Heart left ventricle (tissue), 16 donors: ENCODE results near the gene NDUFAF7. TPM values are rescaled to one million over a fixed set of nuclear protein-coding genes. Genes with fewer than 3 reads are reported as not detected.

Experiments used
- ATAC-seq, 4 donors: fragments of 200-7000 bp; cut with Tn5 transposase; one replicate each; pipeline ENCODE4 v1.9.1; 2020 to 2022; ENCODE audit warnings: moderate library complexity in 4 of 4, mild to moderate bottlenecking in 3 of 4, moderate number of reproducible peaks in 1 of 4
- DNase-seq, 5 donors: peaks; one replicate each; pipeline ENCODE4 v3.0.0-alpha.2; 2020
- H3K27ac ChIP-seq, 12 donors: fragments of 200-600 bp; sonication (generic) in 4 of 12; one replicate each; pipeline versions ENCODE4 v1.5.0 to v1.8.0; 2016 to 2022; ENCODE audit warnings: mild to moderate bottlenecking in 2 of 12
- H3K27me3 ChIP-seq, 9 donors: fragments of 200-600 bp; sonication (generic) in 2 of 9; one replicate each; pipeline versions ENCODE4 v1.5.1 to v1.8.0; 2016 to 2022; ENCODE audit warnings: mild to moderate bottlenecking in 3 of 9
- H3K36me3 ChIP-seq, 9 donors: fragments of 200-600 bp; sonication (generic) in 2 of 9; one replicate each; pipeline versions ENCODE4 v1.5.0 to v1.8.0; 2018 to 2022; ENCODE audit warnings: mild to moderate bottlenecking in 2 of 9
- H3K4me1 ChIP-seq, 12 donors: fragments of 200-600 bp; sonication (generic) in 4 of 12; one replicate each; pipeline versions ENCODE4 v1.5.0 to v1.8.0; 2016 to 2022; ENCODE audit warnings: mild to moderate bottlenecking in 3 of 12
- H3K4me3 ChIP-seq, 12 donors: fragments of 200-600 bp; sonication (generic) in 4 of 12; one replicate each; pipeline versions ENCODE4 v1.5.0 to v1.8.0; 2017 to 2022; ENCODE audit warnings: mild to moderate bottlenecking in 9 of 12, moderate library complexity in 4 of 12
- H3K9me3 ChIP-seq, 12 donors: fragments of 200-600 bp; sonication (generic) in 4 of 12; one replicate each; pipeline versions ENCODE4 v1.5.0 to v1.8.0; 2016 to 2022; ENCODE audit warnings: mild to moderate bottlenecking in 1 of 12
- CTCF ChIP-seq, 12 donors: fragments of 200-600 bp; sonication (generic) in 4 of 12; IDR thresholded peaks; one replicate each; pipeline versions ENCODE4 v1.5.0 to v1.8.0; 2018 to 2022; ENCODE audit warnings: antibody characterized with exemption in 12 of 12, mild to moderate bottlenecking in 5 of 12
- POLR2A ChIP-seq, 2 donors: fragments of 450-650 bp; IDR thresholded peaks; one replicate each; pipeline ENCODE4 v1.6.1; 2017; ENCODE audit warnings: antibody characterized with exemption in 2 of 2, mild to moderate bottlenecking in 2 of 2, moderate library complexity in 2 of 2
- WGBS, 4 donors: extraction: QIAGEN DNeasy Blood & Tissue Kit in 2 of 4; methylation state at CpG; one replicate each; pipeline versions ENCODE4 v1.1.5 to v1.1.7; 2013 to 2018; 5-methylcytosine and 5-hydroxymethylcytosine counted together
- intact Hi-C, 10 donors: fragments of 100-400 bp; cut with DNase I; formaldehyde crosslinking; loops; one replicate each; pipeline versions ENCODE4 v1.11.1 to v1.14.2; 2022
- polyA plus RNA-seq, 2 donors: library from polyadenylated mRNA; stranded (reverse); fragments of 200-250 nt; gene quantifications; one replicate each; pipeline ENCODE4 v1.2.3, GENCODE V29; 2013
- total RNA-seq, 9 donors: library from RNA; depleted of rRNA in 2 of 9; stranded (reverse); fragments of >200 nt in 2 of 9; fragmentation: NEBNext Ultra II Directional in 3 of 9; extraction: Animal tissue kit (Norgen Biotek cat#: 25700) in 3 of 9; gene quantifications; one replicate each; pipeline versions ENCODE4 v1.1.0 to v1.2.4, GENCODE V29; 2016 to 2023
- donor health status: ischemic (EF 13 %, LVEDD 7.1; RV severe dilation, severe dysfunction).
- donor health status: healthy with polysubstance abuse.
- donor health status: DM: no; HTN: yes; CAD: no.
- donor health status: DM: no; HTN: no; CAD: no.
- donor health status: ischemic (EF 25% LVEDD 6.9; RV normal size, moderate dysfunction).
- donor health status: ischemic (EF 25% LVEDD 5.7; RV mildly dilated, moderate dysfunction).
- donor health status: healthy.
- donor health status: DM: yes; HTN: yes; CAD: no.
- donor health status: ischemic (EF 35%, LVEDD 5.7; RV mildly dilated, moderate dysfunction).
- donor health status: nonischemic (EF 11% LVEDD 7.7; RV severe dilation, severe dysfunction).
- donor health status: DM: yes; HTN: yes; CAD: no.
- donor health status: PGD.
- donor health status: ischemic (EF 29% LVEDD 5.4; RV normal size, mild dysfunction).
- donor health status: nonischemic (EF 23%, LVEDD 6.1; RV moderate dilation, normal function).

NDUFAF7 gene
- total and polyA plus RNA-seq, 11 donors, result 15.8 to 33.0 (median 22.1) TPM

- intact Hi-C loops, result no loop called here
- WGBS, 4 donors, result 73 to 86% (median 81%) methylated on average over 6 of the region's 6 CpGs
- H3K27ac ChIP-seq, result no peak overlapping the region
- H3K4me1 ChIP-seq, result no peaks in the 10 kb centered on the region
- H3K27me3 ChIP-seq, result peaks cover 0 to 4% (median 0%) of the 10 kb centered on the region in 9 donors
- TF ChIP-seq CTCF (IDR thresholded peaks at IDR 0.05) (no peak), POLR2A (IDR thresholded peaks at IDR 0.05) (no peak)
- H3K9me3 ChIP-seq, result no peaks in the 10 kb centered on the region
- no peak for DNase-seq
- no peaks in the 10 kb centered on the region for H3K36me3 ChIP-seq
- H3K4me3 ChIP-seq, result no peak overlapping the region
- ATAC-seq, result peak in 1 of 4 donors; percentile 64
Measured at GRCh38 chr2:37189452-37190153, 41.9 kb upstream of the NDUFAF7 start.

GRCh38 chr2:37190290-37190689, 41.2 kb upstream of the NDUFAF7 start:
- DNase-seq (no peak), ATAC-seq (no peak)
- no peak for TF ChIP-seq POLR2A (IDR thresholded peaks at IDR 0.05)
- TF ChIP-seq CTCF (IDR thresholded peaks at IDR 0.05), result no peak
- intact Hi-C loops, result no loop called here
- no peaks in the 10 kb centered on the region for H3K36me3 ChIP-seq
- no peak overlapping the region for H3K4me3 ChIP-seq
- H3K4me1 ChIP-seq, result no peaks in the 10 kb centered on the region
- H3K27ac ChIP-seq, result no peak overlapping the region
- 83 to 88% (median 84%) methylated on average over 4 of the region's 4 CpGs for WGBS, 4 donors
- H3K27me3 ChIP-seq, result peaks cover 0 to 4% (median 0%) of the 10 kb centered on the region in 9 donors
- no peaks in the 10 kb centered on the region for H3K9me3 ChIP-seq

DNA sequence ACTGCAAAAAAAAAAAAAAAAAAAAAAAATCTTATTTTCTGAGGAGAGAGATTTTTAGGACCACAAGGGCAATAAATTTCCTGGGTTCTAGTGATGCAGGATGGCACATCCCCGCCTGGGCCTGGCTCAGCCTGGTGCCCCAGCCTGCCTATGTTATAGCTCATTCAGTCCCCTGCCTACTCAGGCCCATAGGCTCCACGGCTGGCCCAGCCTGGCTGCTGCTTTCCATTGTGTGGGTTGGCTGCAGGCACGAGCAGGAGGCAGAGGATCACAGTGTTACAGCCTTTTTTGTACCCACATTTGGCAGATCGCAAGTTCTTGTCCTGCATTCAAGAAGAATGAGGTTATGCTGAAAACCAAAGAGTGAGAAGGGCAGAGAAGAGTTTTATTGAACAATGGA, 40.2 kb upstream of the NDUFAF7 start:
- Histone ChIP-seq H3K9me3 (no peaks in the 10 kb centered on the region), H3K27me3 (peaks cover 0 to 4% (median 0%) of the 10 kb centered on the region in 9 donors), H3K4me3 (no peak overlapping the region), H3K36me3 (no peaks in the 10 kb centered on the region), H3K27ac (no peak overlapping the region), H3K4me1 (peaks cover 0 to 8% (median 0%) of the 10 kb centered on the region in 12 donors)
- no peak for ATAC-seq
- WGBS, 4 donors, result 75 to 88% (median 81%) methylated on average over 4 of the region's 4 CpGs
- intact Hi-C loops, result no loop called here
- TF ChIP-seq CTCF (IDR thresholded peaks at IDR 0.05) (no peak), POLR2A (IDR thresholded peaks at IDR 0.05) (no peak)
- DNase-seq, result no peak

GRCh38 chr2:37191747-37192146, 39.7 kb upstream of the NDUFAF7 start:
- 71 to 78% (median 77%) methylated on average over 6 of the region's 6 CpGs for WGBS, 4 donors

More at GRCh38 chr2:37191747-37192146, 39.7 kb upstream of the NDUFAF7 start:
- no peak overlapping the region for H3K27ac ChIP-seq
- H3K4me3 ChIP-seq, result no peak overlapping the region
- intact Hi-C loops, result no loop called here
- H3K27me3 ChIP-seq, result peaks cover 0 to 2% (median 0%) of the 10 kb centered on the region in 9 donors
- DNase-seq (no peak), ATAC-seq (no peak)
- H3K4me1 ChIP-seq, result peaks cover 0 to 8% (median 0%) of the 10 kb centered on the region in 12 donors
- no peaks in the 10 kb centered on the region for H3K36me3 ChIP-seq
- no peak for TF ChIP-seq CTCF (IDR thresholded peaks at IDR 0.05)
- no peaks in the 10 kb centered on the region for H3K9me3 ChIP-seq
